ENCODE data around the gene PNPLA7. TPM values are rescaled to one million over a fixed set of nuclear protein-coding genes. Genes with fewer than 3 reads are reported as not detected.

PNPLA7 gene
- total and polyA plus RNA-seq, 2 of the 4 experiments (the other 2 are of a cell fraction) = under 0.01 to 0.89 TPM

DNA sequence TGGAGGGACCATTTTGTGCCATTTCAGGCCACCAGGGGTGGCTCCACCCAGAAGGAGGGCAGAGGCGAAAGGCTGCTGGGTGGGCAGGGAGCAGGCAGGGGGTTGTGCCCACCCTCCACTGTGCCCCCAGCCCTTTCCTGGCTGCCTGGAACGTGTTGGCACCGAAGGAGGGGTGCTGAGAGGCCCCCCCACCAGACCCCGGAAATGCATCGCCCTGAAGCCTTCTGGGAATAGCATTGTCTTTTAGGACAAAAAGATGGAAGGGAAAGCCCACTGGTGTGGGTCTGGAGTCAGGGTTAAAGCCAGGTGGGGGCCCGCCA lies 121.9 kb downstream of the PNPLA7 start:
- CTCF ChIA-PET = no interaction called here

More for the DNA sequence above, 121.9 kb downstream of the PNPLA7 start:
- Histone ChIP-seq H3K4me2 (ENCODE audit: low read depth, low read length) (no peak overlapping the region), H3K27ac (ENCODE audit: insufficient read depth, low read length) (no peak overlapping the region), H2BK120ac (ENCODE audit: low read depth, low read length) (no peak overlapping the region), H4K8ac (ENCODE audit: low read depth in 2 of 2, low read length in 2 of 2) (no peak overlapping the region), H3K27me3 (ENCODE audit: control insufficient read depth, insufficient read depth, low read length) (no peaks in the 10 kb centered on the region; the same call in 1 of the 2 replicates), H3K14ac (replicated peaks; ENCODE audit: low read depth, low read length) (no peak overlapping the region), H3K36me3 (ENCODE audit: control insufficient read depth, insufficient read depth, low read length) (no peaks in the 10 kb centered on the region), H2AFZ (replicated peaks; ENCODE audit: low read length, poor library complexity) (no peak overlapping the region), H3K9me3 (ENCODE audit: control insufficient read depth, insufficient read depth, low read length) (no peaks in the 10 kb centered on the region), H3K4ac (ENCODE audit: low read depth, low read length) (no peak overlapping the region), H2BK5ac (ENCODE audit: low read depth, low read length, poor library complexity, severe bottlenecking) (no peak overlapping the region), H2AK9ac (replicated peaks; ENCODE audit: low read depth, low read length, poor library complexity) (no peak overlapping the region), H3K79me1 (ENCODE audit: low read depth in 1 of 2, low read length in 2 of 2) (no peaks in the 10 kb centered on the region), H2AK5ac (ENCODE audit: low read depth, low read length) (no peak overlapping the region), H3K18ac (ENCODE audit: low read depth, low read length) (no peak overlapping the region), H3K4me1 (ENCODE audit: control insufficient read depth, insufficient read depth, low read length) (peaks cover 7% of the 10 kb centered on the region; the same call in 1 of the 2 replicates), H4K20me1 (ENCODE audit: insufficient read depth, low read length) (no peaks in the 10 kb centered on the region), H3K23ac (ENCODE audit: low read depth, low read length) (no peak overlapping the region), H3K9me1 (ENCODE audit: insufficient read depth, low read length) (no peaks in the 10 kb centered on the region), H3K9ac (ENCODE audit: low read depth, low read length) (no peak overlapping the region), H2BK20ac (ENCODE audit: low read depth, low read length) (no peak overlapping the region), H2BK15ac (ENCODE audit: low read depth, low read length) (no peak overlapping the region), H4K91ac (ENCODE audit: insufficient read depth, low read depth, low read length) (no peak overlapping the region), H3K4me3 (ENCODE audit: insufficient read depth, low read depth, low read length) (no peak overlapping the region), H4K5ac (ENCODE audit: low read depth, low read length) (no peak overlapping the region), H3K56ac (ENCODE audit: extremely low read depth, insufficient read depth, low read length) (no peak overlapping the region)
- POLR2A ChIA-PET (ENCODE audit: unreplicated experiment) = no interaction called here
- WGBS, 2 experiments (ENCODE audit: extremely low coverage in 2 of 2, insufficient read length in 1 of 2) = 82% methylated on average over 3 of the region's 6 CpGs; no CpG with 5 or more reads in 1 of the 2 experiments
- DNase-seq (no peak), ATAC-seq (ENCODE audit: low read depth) (no peak)
- no TSS peak for BruUV-seq (replicated peaks)
- intact Hi-C loops (cut with micrococcal nuclease) = no loop called here
- TF ChIP-seq ELK1 (IDR thresholded peaks at IDR 0.05; ENCODE audit: borderline replicate concordance, low read depth, low read length) = no peak
- TF ChIP-seq CHD1 (IDR thresholded peaks at IDR 0.05; ENCODE audit: low read depth, low read length) = no peak
- TF ChIP-seq SMC3 (IDR thresholded peaks at IDR 0.05; ENCODE audit: low read depth, low read length) = no peak
- TF ChIP-seq POLR2A (IDR thresholded peaks at IDR 0.05; ENCODE audit: low read depth, low read length) = no peak
- in situ Hi-C loops (cut with MboI; ENCODE audit: low sequenced_read_pairs) = no loop called here
- dilution Hi-C loops (cut with HindIII; ENCODE audit: low sequenced_read_pairs, unreplicated experiment) = no loop called here

Data from IMR-90 (cell line).